IMR-90 (cell line): ENCODE measurements around the gene A4GALT. TPM values are rescaled to one million over a fixed set of nuclear protein-coding genes. Genes with fewer than 3 reads are reported as not detected.

Experiments
- ATAC-seq: fragments of 200-7000 bp; cut with Tn5 transposase; 2 replicates; pipeline ENCODE4 v1.9.1; 2020; ENCODE audit warnings: low read depth, mild to moderate bottlenecking, moderate library complexity
- BruUV-seq: library from RNA; stranded (reverse); fragments of 400-500 nt; replicated peaks from 2 replicates; lab custom pipeline; 2021; lab: Mats Ljungman, UMichigan
- CTCF ChIA-PET: fragments of 300-600 bp; formaldehyde crosslinking; extraction: SDS; loops from one replicate; lab custom pipeline; 2021; ENCODE audit warnings: antibody characterized with exemption; lab: Yijun Ruan, JAX
- POLR2A ChIA-PET: fragments of 300-600 bp; sonication (Branson Sonifier 250); formaldehyde crosslinking; loops from one replicate; lab custom pipeline; 2022; ENCODE audit warnings: antibody characterized with exemption; ENCODE audit not compliant: unreplicated experiment; lab: Charles Lee
- DNase-seq: peaks from one replicate; pipeline ENCODE4 v3.0.0; 2013
- H2AFZ ChIP-seq: replicated peaks from 2 replicates; pipeline ENCODE3; 2013; ENCODE audit warnings: low read length, mild to moderate bottlenecking; ENCODE audit not compliant: poor library complexity
- H2AK5ac ChIP-seq: 2 replicates; pipeline ENCODE4 v1.6.1; 2013; ENCODE audit warnings: low read depth, low read length, inconsistent platforms
- H2AK9ac ChIP-seq: replicated peaks from 2 replicates; pipeline ENCODE3; 2013; ENCODE audit warnings: mild to moderate bottlenecking, low read depth, low read length, moderate library complexity; ENCODE audit not compliant: poor library complexity
- H2BK120ac ChIP-seq: 2 replicates; pipeline ENCODE4 v1.6.1; 2013; ENCODE audit warnings: low read depth, low read length, inconsistent platforms
- H2BK15ac ChIP-seq: 3 replicates; pipeline ENCODE4 v1.6.1; 2013; ENCODE audit warnings: low read depth, low read length, inconsistent platforms
- H2BK20ac ChIP-seq: 2 replicates; pipeline ENCODE4 v1.6.1; 2013; ENCODE audit warnings: low read depth, mild to moderate bottlenecking, inconsistent platforms, low read length, moderate library complexity
- H2BK5ac ChIP-seq: 2 replicates; pipeline ENCODE4 v1.6.1; 2013; ENCODE audit warnings: mild to moderate bottlenecking, low read depth, low read length, inconsistent platforms; ENCODE audit not compliant: poor library complexity, severe bottlenecking
- H3K14ac ChIP-seq: replicated peaks from 2 replicates; pipeline ENCODE4 v1.6.1; 2013; ENCODE audit warnings: low read depth, low read length, inconsistent platforms
- H3K18ac ChIP-seq: 2 replicates; pipeline ENCODE4 v1.6.1; 2013; ENCODE audit warnings: low read depth, low read length, control low read depth
- H3K23ac ChIP-seq: 2 replicates; pipeline ENCODE4 v1.6.1; 2013; ENCODE audit warnings: low read depth, low read length, inconsistent platforms
- H3K27ac ChIP-seq: 2 replicates; pipeline ENCODE4 v1.5.1; 2013; ENCODE audit warnings: mild to moderate bottlenecking, control low read depth, low read length; ENCODE audit not compliant: insufficient read depth
- H3K27me3 ChIP-seq: 2 replicates; pipeline ENCODE4 v1.6.1; 2013; ENCODE audit warnings: low read length; ENCODE audit not compliant: control insufficient read depth, insufficient read depth
- H3K36me3 ChIP-seq: 2 replicates; pipeline ENCODE4 v1.6.1; 2013; ENCODE audit warnings: low read length, mixed read lengths; ENCODE audit not compliant: control insufficient read depth, insufficient read depth
- H3K4ac ChIP-seq: 2 replicates; pipeline ENCODE4 v1.6.1; 2013; ENCODE audit warnings: low read depth, low read length, inconsistent platforms
- H3K4me1 ChIP-seq: 2 replicates; pipeline ENCODE4 v1.6.1; 2013; ENCODE audit warnings: low read length, mixed read lengths; ENCODE audit not compliant: control insufficient read depth, insufficient read depth
- H3K4me2 ChIP-seq: 2 replicates; pipeline ENCODE4 v1.6.1; 2013; ENCODE audit warnings: low read depth, mild to moderate bottlenecking, control low read depth, low read length, moderate library complexity
- H3K4me3 ChIP-seq: 2 replicates; pipeline ENCODE4 v1.5.1; 2013; ENCODE audit warnings: low read depth, mild to moderate bottlenecking, control low read depth, low read length, moderate library complexity; ENCODE audit not compliant: insufficient read depth
- H3K56ac ChIP-seq: 2 replicates; pipeline ENCODE4 v1.6.1; 2013; ENCODE audit warnings: low read length, inconsistent platforms; ENCODE audit not compliant: insufficient read depth; ENCODE audit errors: extremely low read depth
- H3K79me1 ChIP-seq, 2 experiments: 2 replicates each; pipeline ENCODE4 v1.6.1; 2013; ENCODE audit warnings: low read length in 2 of 2, inconsistent platforms in 1 of 2, low read depth in 1 of 2
- H3K9ac ChIP-seq: 2 replicates; pipeline ENCODE4 v1.6.1; 2013; ENCODE audit warnings: low read depth, low read length, control low read depth
- H3K9me1 ChIP-seq: 2 replicates; pipeline ENCODE4 v1.6.1; 2013; ENCODE audit warnings: low read length, inconsistent platforms; ENCODE audit not compliant: insufficient read depth
- H3K9me3 ChIP-seq: 2 replicates; pipeline ENCODE4 v1.6.1; 2013; ENCODE audit warnings: low read length; ENCODE audit not compliant: control insufficient read depth, insufficient read depth
- H4K20me1 ChIP-seq: 2 replicates; pipeline ENCODE4 v1.6.1; 2013; ENCODE audit warnings: low read length, inconsistent platforms; ENCODE audit not compliant: insufficient read depth
- H4K5ac ChIP-seq: 2 replicates; pipeline ENCODE4 v1.6.1; 2013; ENCODE audit warnings: mild to moderate bottlenecking, low read depth, low read length, control low read depth
- H4K8ac ChIP-seq, 2 experiments: 2 replicates each; pipeline ENCODE4 v1.6.1; 2013; ENCODE audit warnings: low read depth in 2 of 2, low read length in 2 of 2, control low read depth in 1 of 2, inconsistent platforms in 1 of 2
- H4K91ac ChIP-seq: 2 replicates; pipeline ENCODE4 v1.6.1; 2013; ENCODE audit warnings: low read depth, low read length, inconsistent platforms; ENCODE audit not compliant: insufficient read depth
- BHLHE40 ChIP-seq: fragments of 150-350 bp; IDR thresholded peaks from 2 replicates; pipeline ENCODE4 v1.6.1; 2016; ENCODE audit warnings: mild to moderate bottlenecking, low read depth, low read length
- CEBPB ChIP-seq: IDR thresholded peaks from 2 replicates; pipeline ENCODE4 v1.6.1; 2012; ENCODE audit warnings: low read depth, low read length, improper control_type of control experiment
- CHD1 ChIP-seq: IDR thresholded peaks from 2 replicates; pipeline ENCODE4 v1.6.1; 2012; ENCODE audit warnings: low read depth, low read length, improper control_type of control experiment
- ELK1 ChIP-seq: fragments of 150-350 bp; IDR thresholded peaks from 2 replicates; pipeline ENCODE4 v1.6.1; 2016; ENCODE audit warnings: low read depth, mild to moderate bottlenecking, low read length, moderate library complexity, borderline replicate concordance
- FOS ChIP-seq: fragments of 150-350 bp; IDR thresholded peaks from 2 replicates; pipeline ENCODE4 v1.6.1; 2016; ENCODE audit warnings: low read depth, low read length
- MAFK ChIP-seq: IDR thresholded peaks from 2 replicates; pipeline ENCODE4 v1.6.1; 2012; ENCODE audit warnings: low read depth, low read length, improper control_type of control experiment
- MAZ ChIP-seq: IDR thresholded peaks from 2 replicates; pipeline ENCODE4 v1.6.1; 2012; ENCODE audit warnings: low read depth, mild to moderate bottlenecking, low read length, improper control_type of control experiment, moderate library complexity, borderline replicate concordance
- MXI1 ChIP-seq: IDR thresholded peaks from 2 replicates; pipeline ENCODE4 v1.6.1; 2012; ENCODE audit warnings: low read depth, mild to moderate bottlenecking, low read length, moderate library complexity, borderline replicate concordance
- NFE2L2 ChIP-seq: fragments of 150-350 bp; IDR thresholded peaks from 2 replicates; pipeline ENCODE4 v1.6.1; 2016; ENCODE audit warnings: low read depth, mild to moderate bottlenecking, low read length
- POLR2A ChIP-seq: IDR thresholded peaks from 2 replicates; pipeline ENCODE4 v1.6.1; 2012; ENCODE audit warnings: mild to moderate bottlenecking, low read depth, low read length
- RAD21 ChIP-seq: IDR thresholded peaks from 2 replicates; pipeline ENCODE4 v1.6.1; 2012; ENCODE audit warnings: low read length, improper control_type of control experiment
- RCOR1 ChIP-seq: IDR thresholded peaks from 2 replicates; pipeline ENCODE4 v1.6.1; 2012; ENCODE audit warnings: mild to moderate bottlenecking, low read length, improper control_type of control experiment; ENCODE audit not compliant: insufficient replicate concordance
- RFX5 ChIP-seq: IDR thresholded peaks from 2 replicates; pipeline ENCODE4 v1.8.0; 2012; ENCODE audit warnings: low read depth, mild to moderate bottlenecking, low read length, moderate library complexity
- SMC3 ChIP-seq: fragments of 150-350 bp; IDR thresholded peaks from 2 replicates; pipeline ENCODE4 v1.6.1; 2016; ENCODE audit warnings: low read depth, mild to moderate bottlenecking, antibody characterized with exemption, low read length, moderate library complexity
- USF2 ChIP-seq: fragments of 150-350 bp; IDR thresholded peaks from 2 replicates; pipeline ENCODE4 v1.6.1; 2017; ENCODE audit warnings: mild to moderate bottlenecking, antibody characterized with exemption, low read length, low read depth
- WGBS, 2 experiments: methylation state at CpG; one replicate each; pipeline versions ENCODE4 v1.1.5 to v1.1.7; 2013; ENCODE audit warnings: missing lambda C conversion rate in 2 of 2; ENCODE audit not compliant: insufficient read length in 1 of 2; ENCODE audit errors: extremely low coverage in 2 of 2; 5-methylcytosine and 5-hydroxymethylcytosine counted together
- dilution Hi-C: fragments of 300-500 bp; cut with HindIII; formaldehyde crosslinking; loops from one replicate; pipeline ENCODE4 v1.14.3; 2018; ENCODE audit warnings: low sequenced_read_pairs; ENCODE audit not compliant: unreplicated experiment
- in situ Hi-C: fragments of 300-500 bp; cut with MboI; formaldehyde crosslinking; loops from 3 replicates; pipeline ENCODE4 v1.14.3; 2019; ENCODE audit warnings: low sequenced_read_pairs, inconsistent platforms, mixed read lengths
- intact Hi-C: fragments of 100-400 bp; cut with micrococcal nuclease; formaldehyde crosslinking; loops from 2 replicates; pipeline ENCODE4 v1.10.0; 2022
- polyA plus RNA-seq, 3 experiments: library from polyadenylated mRNA; depleted of rRNA; stranded (reverse); fragments of >200 nt; gene quantifications; 2 replicates each; pipeline ENCODE4 v1.2.3, GENCODE V29; 2012; ENCODE audit warnings: low replicate concordance in 1 of 3
- total RNA-seq: library from RNA; depleted of rRNA; stranded (reverse); fragments of >200 nt; gene quantifications from 2 replicates; pipeline ENCODE4 v1.2.3, GENCODE V29; 2012
- TF ChIP-seq, protein P1 (sequence below): conservative IDR thresholded peaks from 2 replicates; pipeline ENCODE4 v1.5.1; 2012; ENCODE audit warnings: mild to moderate bottlenecking, low read depth, low read length, improper control_type of control experiment

A4GALT gene
- total and polyA plus RNA-seq, 2 of the 4 experiments (the other 2 are of a cell fraction): 1.6 to 6.1 TPM

DNA sequence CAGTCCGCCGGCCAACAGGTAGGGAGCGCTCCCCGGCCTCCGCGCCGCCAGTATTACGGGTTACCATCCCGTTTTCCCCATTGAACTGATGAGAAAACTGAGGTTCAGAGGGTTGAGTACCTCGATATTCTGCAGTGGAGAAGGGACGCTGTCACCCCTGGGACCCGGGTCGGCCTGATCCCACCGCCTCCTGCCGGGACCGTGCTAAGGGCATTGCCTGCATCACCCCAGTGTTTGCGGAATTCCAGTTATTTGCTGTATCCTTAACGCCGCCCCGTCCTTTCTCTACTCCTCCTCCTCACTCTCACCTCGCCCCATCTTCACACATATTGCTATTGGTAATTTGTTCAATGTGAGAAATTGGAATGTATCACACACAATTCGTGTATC is 370 bp upstream of the A4GALT start:
- Histone ChIP-seq H2BK120ac (peak overlapping the region; percentile 24; the same call in 1 of the 2 replicates), H2BK15ac (no peak overlapping the region; the same call in 2 of the 3 replicates), H3K4me1 (peaks cover 11% of the 10 kb centered on the region), H3K79me1 (peaks cover 4 to 43% of the 10 kb centered on the region in 2 experiments; a peak in 3 of 4 replicates), H2AK9ac (peak overlapping the region; percentile 92), H3K4me2 (peak overlapping the region; percentile 95), H3K56ac (peak overlapping the region; percentile 8; the same call in 1 of the 2 replicates), H3K36me3 (no peaks in the 10 kb centered on the region), H2AFZ (peak overlapping the region; percentile 99), H3K4ac (peak overlapping the region; percentile 77), H3K23ac (peak overlapping the region; percentile 76), H2BK5ac (no peak overlapping the region), H3K18ac (peak overlapping the region; percentile 6; the same call in 1 of the 2 replicates), H2AK5ac (no peak overlapping the region), H4K91ac (peak overlapping the region; percentile 60), H3K14ac (peak overlapping the region; percentile 64; the same call in 1 of the 2 replicates), H3K9me3 (no peaks in the 10 kb centered on the region), H3K9me1 (peaks cover 15% of the 10 kb centered on the region; the same call in 1 of the 2 replicates), H4K8ac (peak overlapping the region; percentile 67 to 93; a peak in 3 of 4 replicates), H2BK20ac (no peak overlapping the region), H4K5ac (peak overlapping the region; percentile 83), H3K4me3 (peak overlapping the region; percentile 98), H3K9ac (peak overlapping the region; percentile 29), H3K27me3 (no peaks in the 10 kb centered on the region), H4K20me1 (peaks cover 31% of the 10 kb centered on the region), H3K27ac (peak overlapping the region; percentile 30; the same call in 1 of the 2 replicates)
- intact Hi-C loops (no loop called here), dilution Hi-C loops (no loop called here), in situ Hi-C loops (no loop called here)
- no peak for DNase-seq
- no CpG with 5 or more reads among the region's 22 CpGs for WGBS, 2 experiments
- no TSS peak for BruUV-seq
- ATAC-seq: peak; percentile 36
- POLR2A ChIA-PET: no interaction called here
- TF ChIP-seq ELK1 (no peak), RCOR1 (no peak), CHD1 (no peak), MXI1 (no peak), USF2 (no peak), SMC3 (no peak), BHLHE40 (no peak), FOS (no peak), MAFK (no peak), MAZ (no peak), POLR2A (no peak), CEBPB (no peak), NFE2L2 (no peak), RAD21 (no peak), RFX5 (no peak)
- TF ChIP-seq, protein P1, sequence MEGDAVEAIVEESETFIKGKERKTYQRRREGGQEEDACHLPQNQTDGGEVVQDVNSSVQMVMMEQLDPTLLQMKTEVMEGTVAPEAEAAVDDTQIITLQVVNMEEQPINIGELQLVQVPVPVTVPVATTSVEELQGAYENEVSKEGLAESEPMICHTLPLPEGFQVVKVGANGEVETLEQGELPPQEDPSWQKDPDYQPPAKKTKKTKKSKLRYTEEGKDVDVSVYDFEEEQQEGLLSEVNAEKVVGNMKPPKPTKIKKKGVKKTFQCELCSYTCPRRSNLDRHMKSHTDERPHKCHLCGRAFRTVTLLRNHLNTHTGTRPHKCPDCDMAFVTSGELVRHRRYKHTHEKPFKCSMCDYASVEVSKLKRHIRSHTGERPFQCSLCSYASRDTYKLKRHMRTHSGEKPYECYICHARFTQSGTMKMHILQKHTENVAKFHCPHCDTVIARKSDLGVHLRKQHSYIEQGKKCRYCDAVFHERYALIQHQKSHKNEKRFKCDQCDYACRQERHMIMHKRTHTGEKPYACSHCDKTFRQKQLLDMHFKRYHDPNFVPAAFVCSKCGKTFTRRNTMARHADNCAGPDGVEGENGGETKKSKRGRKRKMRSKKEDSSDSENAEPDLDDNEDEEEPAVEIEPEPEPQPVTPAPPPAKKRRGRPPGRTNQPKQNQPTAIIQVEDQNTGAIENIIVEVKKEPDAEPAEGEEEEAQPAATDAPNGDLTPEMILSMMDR: no peak
- CTCF ChIA-PET: no interaction called here
